Rectal smooth muscle tissue (tissue), 1 donor: Measurements from ENCODE around the gene THOC1.

Experiments used
- H3K27ac ChIP-seq: one replicate; pipeline ENCODE4 v1.7.0; 2013; ENCODE audit warnings: low read depth, low read length, inconsistent platforms
- H3K27me3 ChIP-seq: one replicate; pipeline ENCODE4 v1.7.0; 2013; ENCODE audit warnings: low read length; ENCODE audit not compliant: control insufficient read depth, insufficient read depth
- H3K36me3 ChIP-seq: one replicate; pipeline ENCODE4 v1.7.0; 2013; ENCODE audit warnings: low read length; ENCODE audit not compliant: control insufficient read depth, insufficient read depth
- H3K4me1 ChIP-seq: one replicate; pipeline ENCODE4 v1.7.0; 2013; ENCODE audit warnings: low read length; ENCODE audit not compliant: control insufficient read depth, insufficient read depth
- H3K4me3 ChIP-seq: one replicate; pipeline ENCODE4 v1.7.0; 2013; ENCODE audit warnings: low read length
- H3K9ac ChIP-seq: one replicate; pipeline ENCODE4 v1.7.0; 2013; ENCODE audit warnings: low read length

The THOC1 gene

DNA sequence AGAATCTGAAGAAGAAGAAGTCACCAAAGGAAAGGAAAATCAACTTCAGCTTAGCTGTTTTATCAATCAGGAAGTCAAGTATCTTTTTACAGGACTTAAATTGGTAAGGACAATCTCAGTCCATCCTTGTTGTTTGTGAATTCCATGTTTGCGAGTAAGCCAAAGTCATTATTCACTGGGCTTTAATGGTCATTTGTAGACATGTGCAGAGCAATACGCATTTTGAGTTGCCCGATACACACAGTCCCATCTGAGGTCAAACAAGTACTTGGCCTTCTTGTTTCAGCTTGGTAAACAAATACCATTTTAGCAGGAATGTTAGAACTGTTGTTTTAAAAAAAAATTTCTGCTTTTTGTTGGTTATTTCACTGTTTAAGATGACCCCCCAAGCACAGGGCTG is 68.6 kb downstream of the THOC1 start:
- Histone ChIP-seq H3K4me1 (no peaks in the 10 kb centered on the region), H3K4me3 (no peak overlapping the region), H3K36me3 (peaks cover 5% of the 10 kb centered on the region), H3K27ac (no peak overlapping the region), H3K9ac (no peak overlapping the region), H3K27me3 (no peaks in the 10 kb centered on the region)

DNA sequence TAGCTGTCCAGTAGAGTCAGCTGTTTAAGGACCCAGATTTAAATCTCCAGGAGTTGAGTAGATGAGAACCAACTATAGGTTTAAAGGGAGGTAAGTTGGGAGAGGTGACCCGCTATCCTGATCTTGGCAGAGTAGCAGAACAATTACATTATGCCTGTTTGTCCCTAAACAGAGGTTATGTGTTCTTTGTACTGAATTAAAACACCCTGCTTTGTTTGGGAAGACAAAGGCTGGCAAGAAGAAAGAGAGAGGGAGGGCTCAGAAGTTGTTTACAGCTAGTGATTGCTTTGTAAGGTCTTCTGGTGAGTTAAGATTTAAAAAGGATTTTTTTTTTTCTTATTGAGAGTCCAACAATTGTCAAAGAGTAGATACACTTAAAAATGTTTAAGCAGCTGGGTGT is 72.2 kb downstream of the THOC1 start:
- Histone ChIP-seq H3K36me3 (peaks cover 3% of the 10 kb centered on the region), H3K27me3 (no peaks in the 10 kb centered on the region), H3K4me3 (no peak overlapping the region), H3K9ac (no peak overlapping the region), H3K4me1 (no peaks in the 10 kb centered on the region), H3K27ac (no peak overlapping the region)

DNA sequence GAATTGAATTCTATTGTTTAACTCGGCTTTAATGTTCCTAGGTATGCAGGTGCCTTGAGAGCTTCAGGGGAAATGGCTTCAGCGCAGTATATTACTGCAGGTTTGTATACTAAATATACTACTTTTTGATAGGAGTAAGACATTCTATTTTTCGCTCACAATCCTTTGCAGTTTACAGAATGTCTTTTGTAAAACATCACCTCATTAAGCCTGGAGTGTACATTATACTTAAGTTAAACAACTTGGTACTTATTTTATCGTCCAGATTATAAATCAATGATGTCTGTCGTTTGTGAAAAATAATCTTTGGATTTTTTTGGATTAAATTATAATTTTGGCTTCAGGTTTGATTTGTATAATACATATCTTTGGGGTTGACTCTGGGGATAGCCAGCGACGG is 75.0 kb downstream of the THOC1 start:
- Histone ChIP-seq H3K27me3 (no peaks in the 10 kb centered on the region), H3K9ac (no peak overlapping the region), H3K4me3 (no peak overlapping the region), H3K36me3 (no peaks in the 10 kb centered on the region), H3K4me1 (no peaks in the 10 kb centered on the region), H3K27ac (no peak overlapping the region)

DNA sequence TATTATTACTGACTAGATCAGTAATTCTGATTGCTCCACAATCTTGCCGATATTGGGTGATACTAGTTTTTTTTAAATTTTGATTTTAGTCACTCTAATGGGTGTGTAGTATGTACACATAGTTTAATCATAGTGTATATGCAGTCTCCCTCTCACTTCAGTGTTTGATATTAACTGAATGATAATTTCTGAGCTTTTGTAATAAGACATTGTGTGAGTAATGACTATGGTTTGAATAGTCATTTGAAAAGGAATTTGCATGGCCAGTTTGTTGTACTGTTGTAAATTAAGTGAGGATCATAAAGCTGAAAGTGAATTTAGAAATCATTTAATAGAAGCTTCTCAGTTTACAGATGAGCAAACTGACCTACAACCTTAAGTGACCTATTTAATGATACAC is 76.1 kb downstream of the THOC1 start:
- Histone ChIP-seq H3K4me1 (no peaks in the 10 kb centered on the region), H3K27ac (no peak overlapping the region), H3K27me3 (no peaks in the 10 kb centered on the region), H3K9ac (no peak overlapping the region), H3K36me3 (no peaks in the 10 kb centered on the region), H3K4me3 (no peak overlapping the region)

DNA sequence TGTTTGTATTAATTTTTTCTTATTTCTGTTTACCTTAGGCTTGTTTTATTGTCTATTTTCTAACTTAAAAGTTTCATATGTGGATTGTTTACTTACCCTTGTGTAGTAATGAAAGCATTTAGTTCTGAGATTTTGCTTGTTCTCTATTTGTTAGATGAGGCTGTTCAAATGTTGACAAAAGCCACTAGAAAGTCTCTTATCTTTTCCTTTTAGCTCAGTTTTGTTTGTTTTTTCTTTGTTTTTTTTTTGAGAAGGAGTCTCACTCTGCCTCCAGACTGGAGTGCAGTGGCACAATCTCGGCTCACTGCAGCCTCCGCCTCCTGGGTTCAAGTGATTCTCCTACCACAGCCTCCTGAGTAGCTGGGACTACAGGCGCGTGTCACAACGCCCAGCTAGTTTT is 78.6 kb downstream of the THOC1 start:
- no peak overlapping the region for H3K27ac ChIP-seq
- H3K27me3 ChIP-seq = no peaks in the 10 kb centered on the region
- H3K4me1 ChIP-seq = no peaks in the 10 kb centered on the region
- no peaks in the 10 kb centered on the region for H3K36me3 ChIP-seq
- H3K9ac ChIP-seq = no peak overlapping the region
- H3K4me3 ChIP-seq = no peak overlapping the region

DNA sequence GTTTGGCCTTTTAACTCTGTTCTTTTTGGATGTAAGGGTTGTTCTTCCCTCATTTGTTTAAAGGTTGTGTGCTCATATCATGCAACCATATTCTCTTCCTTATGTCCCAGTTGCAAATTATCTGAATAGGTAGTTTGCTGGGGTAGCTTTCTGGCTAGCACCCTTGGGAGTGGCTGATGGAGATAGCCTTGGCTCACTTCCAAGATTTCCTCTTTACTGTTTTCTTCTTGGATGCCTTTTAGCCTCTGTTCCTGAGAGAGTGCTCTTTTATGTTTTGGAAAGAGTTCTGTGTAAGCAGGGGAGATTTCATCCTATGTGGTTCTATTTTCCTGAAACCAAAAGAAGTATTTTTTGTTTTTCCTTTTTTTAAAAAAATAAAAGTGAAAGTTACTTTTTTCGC is 84.1 kb downstream of the THOC1 start:
- peaks cover 4% of the 10 kb centered on the region for H3K36me3 ChIP-seq
- peaks cover 4% of the 10 kb centered on the region for H3K4me1 ChIP-seq
- no peaks in the 10 kb centered on the region for H3K27me3 ChIP-seq
- H3K9ac ChIP-seq = no peak overlapping the region
- no peak overlapping the region for H3K4me3 ChIP-seq
- H3K27ac ChIP-seq = no peak overlapping the region

DNA sequence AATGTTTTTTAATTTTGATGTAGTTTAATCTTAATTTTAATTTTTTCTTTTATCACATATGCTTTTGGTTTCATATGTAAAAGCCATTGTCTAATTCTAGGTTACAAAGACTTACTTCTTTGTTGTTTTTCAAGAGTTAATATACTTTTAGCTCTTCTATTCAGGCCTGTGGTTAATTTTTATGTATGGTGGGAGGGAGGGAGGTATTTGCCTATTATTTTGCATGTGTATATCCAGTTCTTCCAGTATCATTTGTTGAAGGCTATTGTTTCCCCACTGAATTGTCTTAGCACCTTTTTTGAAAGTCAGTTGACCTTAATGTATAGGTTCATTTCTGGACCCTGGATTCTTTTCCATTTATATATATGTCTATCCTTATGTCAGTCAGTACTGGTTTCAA is 86.1 kb downstream of the THOC1 start:
- H3K36me3 ChIP-seq = peaks cover 4% of the 10 kb centered on the region

DNA sequence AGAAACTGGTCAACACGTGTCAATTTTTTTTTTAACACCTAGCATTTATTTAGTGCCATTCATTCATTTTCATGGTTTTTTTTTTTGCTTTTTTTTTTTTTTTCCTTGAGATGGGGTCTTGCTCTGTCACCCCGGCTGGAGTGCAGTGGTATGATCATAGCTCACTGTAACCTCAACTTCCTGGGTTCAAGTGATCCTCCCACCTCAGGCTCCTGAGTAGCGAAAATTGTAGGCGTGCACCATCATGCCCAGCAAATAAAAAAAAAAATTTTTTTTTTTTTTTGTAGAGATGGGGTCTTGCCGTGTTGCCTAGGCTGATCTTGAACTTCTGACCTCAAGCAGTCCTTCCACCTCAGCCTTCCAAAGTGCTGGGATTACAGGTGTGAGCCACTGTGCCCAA is 88.3 kb downstream of the THOC1 start:
- Histone ChIP-seq H3K9ac (no peak overlapping the region), H3K36me3 (peaks cover 4% of the 10 kb centered on the region), H3K27me3 (no peaks in the 10 kb centered on the region), H3K27ac (no peak overlapping the region), H3K4me3 (no peak overlapping the region), H3K4me1 (peaks cover 4% of the 10 kb centered on the region)

More for the DNA sequence above, 86.1 kb downstream of the THOC1 start:
- H3K4me1 ChIP-seq = peaks cover 4% of the 10 kb centered on the region
- H3K27me3 ChIP-seq = no peaks in the 10 kb centered on the region
- no peak overlapping the region for H3K4me3 ChIP-seq
- no peak overlapping the region for H3K9ac ChIP-seq
- H3K27ac ChIP-seq = no peak overlapping the region

DNA sequence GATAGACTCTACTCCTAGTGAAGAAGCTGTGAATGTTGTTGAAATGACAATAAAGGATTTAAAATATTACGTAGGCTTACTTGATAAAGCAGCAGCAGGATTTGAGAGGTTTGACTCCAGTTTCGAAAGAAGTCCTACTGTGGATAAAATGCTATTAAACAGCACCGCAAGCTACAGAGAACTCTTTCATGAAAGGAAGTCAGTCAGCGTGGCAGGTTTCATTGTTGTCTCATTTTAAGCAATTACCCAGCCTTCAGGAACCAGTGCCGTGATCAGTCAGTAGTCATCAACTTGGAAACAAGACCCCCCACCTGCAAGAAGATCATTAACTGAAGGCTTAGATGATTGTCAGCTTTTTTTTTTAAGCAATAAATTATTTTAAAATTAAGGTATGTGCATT is 95.5 kb downstream of the THOC1 start:
- Histone ChIP-seq H3K9ac (no peak overlapping the region), H3K36me3 (peaks cover 6% of the 10 kb centered on the region), H3K4me3 (no peak overlapping the region), H3K27me3 (no peaks in the 10 kb centered on the region), H3K4me1 (no peaks in the 10 kb centered on the region), H3K27ac (no peak overlapping the region)
